ENCODE results near the gene EDEM1. TPM values are rescaled to one million over a fixed set of nuclear protein-coding genes. Genes with fewer than 3 reads are reported as not detected.
"Not testable (repeated sequence)": the region's sequence is repeated elsewhere in the genome, so short reads cannot be mapped to it uniquely, and the experiment has no call there.

Gene EDEM1
- total RNA-seq = 6.3 TPM
- long read RNA-seq, full-length matches to known transcripts = 2 of 2 reads
- long read RNA-seq, partial matches to known transcripts = 0 of 2 reads
- long read RNA-seq, other reads (novel, unspliced or antisense) = 0 of 2 reads

GRCh38 chr3:5187156-5187919 lies at the start of gene EDEM1:
Gene EDEM1, plus strand, starts transcription at chr3:5187707. Its CDS starts 99 bp downstream, at chr3:5187806.
- DNase-seq (ENCODE audit: missing footprints) = peak; percentile 97
- intact Hi-C loops (cut with DNase I) = loop anchor here (1.0 to 5.0 kb wide), 2 partner anchors 65 to 475 kb away; partner anchors contain the start of gene ARL8B

GRCh38 chr3:5138214-5138981 lies 49.1 kb upstream of the EDEM1 start:
- ATAC-seq = no peak
- DNase-seq (ENCODE audit: missing footprints) = no peak
- intact Hi-C loops (cut with DNase I) = no loop called here

More at GRCh38 chr3:5187156-5187919, at the start of gene EDEM1:
- ATAC-seq = peak; percentile 98

- ATAC-seq = no peak
- intact Hi-C loops (cut with DNase I) = no loop called here
- DNase-seq (ENCODE audit: missing footprints) = no peak
Observed at GRCh38 chr3:5140230-5140621, 47.3 kb upstream of the EDEM1 start.

- no peak for ATAC-seq
- no peak for DNase-seq (ENCODE audit: missing footprints)
- intact Hi-C loops (cut with DNase I) = no loop called here
Observed at GRCh38 chr3:5140839-5141238, 46.7 kb upstream of the EDEM1 start.

GRCh38 chr3:5141760-5142159 lies 45.7 kb upstream of the EDEM1 start:
- no peak for ATAC-seq
- intact Hi-C loops (cut with DNase I) = no loop called here
- DNase-seq (ENCODE audit: missing footprints) = no peak

- intact Hi-C loops (cut with DNase I) = no loop called here
- ATAC-seq = no peak
- no peak for DNase-seq (ENCODE audit: missing footprints)
Observed at GRCh38 chr3:5143464-5143863, 44.0 kb upstream of the EDEM1 start.

- no peak for ATAC-seq
- intact Hi-C loops (cut with DNase I) = no loop called here
- no peak for DNase-seq (ENCODE audit: missing footprints)
Observed at GRCh38 chr3:5144316-5144994, 43.1 kb upstream of the EDEM1 start.

- intact Hi-C loops (cut with DNase I) = no loop called here
- ATAC-seq (no peak), DNase-seq (ENCODE audit: missing footprints) (no peak)
Observed at GRCh38 chr3:5145120-5145519, 42.4 kb upstream of the EDEM1 start.

DNA sequence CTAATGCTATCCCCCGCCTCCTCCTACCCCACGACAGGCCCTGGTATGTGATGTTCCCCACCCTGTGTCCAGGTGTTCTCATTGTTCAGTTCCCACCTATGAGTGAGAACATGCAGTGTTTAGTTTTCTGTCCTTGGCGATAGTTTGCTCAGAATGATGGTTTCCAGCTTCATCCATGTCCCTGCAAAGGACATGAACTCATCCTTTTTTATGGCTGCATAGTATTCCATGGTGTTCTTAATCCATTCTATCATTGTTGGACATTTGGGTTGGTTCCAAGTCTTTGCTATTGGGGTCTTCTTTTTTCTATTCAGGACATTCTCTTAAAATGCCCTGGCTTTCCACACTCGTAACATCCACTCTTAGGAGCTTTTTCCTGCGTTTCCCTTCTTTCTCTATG lies 40.4 kb upstream of the EDEM1 start:
- ATAC-seq; DNase-seq (ENCODE audit: missing footprints); intact Hi-C loops (cut with DNase I): not testable (repeated sequence)

DNA sequence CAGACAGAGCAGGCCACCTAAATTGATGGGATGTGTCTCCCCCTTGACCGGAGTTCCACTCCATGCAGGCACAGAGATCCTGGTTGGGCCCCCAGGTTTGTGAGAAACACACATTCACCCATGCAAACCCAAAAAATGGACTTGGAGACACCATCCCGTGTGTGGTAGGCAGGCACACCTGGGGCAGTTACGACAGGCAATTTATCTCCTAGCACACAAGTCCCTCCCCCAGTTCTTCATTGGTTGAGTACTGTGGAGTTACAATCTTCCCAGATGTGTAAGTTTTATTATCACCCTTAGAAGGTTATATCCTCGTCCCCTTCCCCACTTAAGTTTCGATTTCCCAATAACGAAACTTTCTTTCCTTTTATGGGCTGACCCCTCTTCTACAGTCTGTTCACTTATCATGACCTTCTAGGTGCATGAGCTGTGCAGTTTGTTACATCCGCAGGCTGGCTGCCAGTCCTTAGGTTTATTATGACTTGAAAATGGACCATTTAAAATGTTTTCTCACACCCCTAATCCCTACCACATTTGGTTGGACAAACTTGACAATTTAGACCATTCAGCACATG lies 38.1 kb upstream of the EDEM1 start:
- intact Hi-C loops (cut with DNase I) = no loop called here
- ATAC-seq (no peak), DNase-seq (ENCODE audit: missing footprints) (no peak)

DNA sequence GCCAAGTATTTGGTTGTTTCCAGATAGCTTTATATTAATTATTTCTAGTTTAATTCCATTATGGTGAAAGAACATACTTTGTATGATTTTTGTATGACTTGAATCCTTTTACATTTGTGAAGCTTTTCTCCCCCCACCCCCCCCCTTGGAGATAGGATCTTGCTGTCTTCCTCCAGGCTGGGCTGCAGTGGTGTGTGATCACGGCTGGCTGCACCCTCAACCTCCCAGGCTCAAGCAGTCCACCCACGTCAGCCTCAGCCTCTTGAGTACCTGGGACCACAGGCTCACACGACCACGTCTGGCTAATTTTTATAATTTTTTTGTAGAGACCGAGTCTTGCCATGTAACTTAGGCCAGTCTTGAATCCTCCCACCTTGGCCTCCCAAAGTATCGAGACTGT lies 35.9 kb upstream of the EDEM1 start:
- ATAC-seq = no peak
- intact Hi-C loops (cut with DNase I) = no loop called here

GRCh38 chr3:5153074-5153473 lies 34.4 kb upstream of the EDEM1 start:
- DNase-seq (ENCODE audit: missing footprints) = no peak
- ATAC-seq = no peak
- intact Hi-C loops (cut with DNase I) = no loop called here

More for the DNA sequence above, 35.9 kb upstream of the EDEM1 start:
- DNase-seq (ENCODE audit: missing footprints) = no peak

DNA sequence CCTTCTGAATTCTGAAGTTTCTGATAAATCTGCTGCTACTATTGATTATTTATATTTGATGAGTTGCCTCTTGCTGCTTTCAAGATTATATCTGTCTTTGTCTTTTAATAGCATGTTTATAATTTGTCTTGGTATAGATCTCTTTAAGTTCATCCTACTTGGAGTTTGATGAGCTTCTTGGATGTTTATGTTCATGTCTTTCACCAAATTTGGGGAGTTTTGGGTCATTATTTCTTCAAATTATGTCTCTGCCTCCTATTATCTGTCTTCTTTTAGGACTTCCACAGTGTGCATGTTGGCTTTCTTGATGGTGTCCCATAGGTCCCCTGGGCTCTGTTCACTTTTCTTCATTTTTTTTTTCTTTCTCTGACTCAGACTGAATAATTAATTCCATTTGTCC lies 32.3 kb upstream of the EDEM1 start:
- intact Hi-C loops (cut with DNase I) = no loop called here
- ATAC-seq (no peak), DNase-seq (ENCODE audit: missing footprints) (no peak)

GRCh38 chr3:5160321-5160720 lies 27.2 kb upstream of the EDEM1 start:
- no peak for ATAC-seq
- no peak for DNase-seq (ENCODE audit: missing footprints)
- intact Hi-C loops (cut with DNase I) = no loop called here

- no peak for DNase-seq (ENCODE audit: missing footprints)
- intact Hi-C loops (cut with DNase I) = no loop called here
Observed at GRCh38 chr3:5160940-5161858, 26.3 kb upstream of the EDEM1 start.

DNA sequence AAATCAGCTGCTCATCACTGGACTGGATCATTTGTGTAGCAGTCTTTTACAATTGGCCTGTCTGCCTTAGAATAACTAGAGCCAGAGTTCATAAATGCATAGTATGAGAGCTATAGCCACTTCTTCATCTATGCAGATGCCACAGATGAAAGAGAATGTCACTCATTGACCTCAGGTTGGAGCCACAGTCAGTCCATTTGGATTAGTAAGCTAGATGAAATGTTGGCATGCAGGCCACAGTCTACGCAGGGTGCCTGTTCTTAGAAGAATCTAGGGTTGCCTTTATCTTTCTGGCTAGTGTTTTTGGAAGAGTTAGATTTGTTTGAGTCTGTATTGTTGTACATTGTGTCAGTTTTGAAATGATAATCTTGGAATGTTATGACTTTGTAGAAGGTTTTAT lies 25.4 kb upstream of the EDEM1 start:
- DNase-seq (ENCODE audit: missing footprints) (no peak), ATAC-seq (peak; percentile 41)
- intact Hi-C loops (cut with DNase I) = no loop called here

More at GRCh38 chr3:5160940-5161858, 26.3 kb upstream of the EDEM1 start:
- no peak for ATAC-seq

DNA sequence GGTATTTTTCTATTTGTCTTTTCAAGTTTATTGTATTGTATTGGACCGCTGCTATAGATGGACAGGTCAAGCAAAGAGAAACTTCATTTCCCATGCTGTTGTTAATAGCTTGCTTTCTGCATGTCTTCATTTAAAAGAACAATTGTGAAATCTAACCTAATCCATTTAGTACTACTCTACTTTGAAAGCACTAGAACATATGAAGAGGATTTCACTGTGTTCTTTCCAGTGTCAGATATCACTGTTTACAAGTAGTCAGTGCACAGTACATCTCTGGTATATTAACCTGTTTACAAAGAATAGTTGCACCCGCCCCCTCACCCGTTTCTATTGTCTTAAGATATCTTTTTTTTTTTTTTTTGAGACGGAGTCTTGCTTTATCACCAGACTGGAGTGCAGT lies 21.8 kb upstream of the EDEM1 start:
- ATAC-seq (peak; percentile 43), DNase-seq (ENCODE audit: missing footprints) (no peak)
- intact Hi-C loops (cut with DNase I) = no loop called here

DNA sequence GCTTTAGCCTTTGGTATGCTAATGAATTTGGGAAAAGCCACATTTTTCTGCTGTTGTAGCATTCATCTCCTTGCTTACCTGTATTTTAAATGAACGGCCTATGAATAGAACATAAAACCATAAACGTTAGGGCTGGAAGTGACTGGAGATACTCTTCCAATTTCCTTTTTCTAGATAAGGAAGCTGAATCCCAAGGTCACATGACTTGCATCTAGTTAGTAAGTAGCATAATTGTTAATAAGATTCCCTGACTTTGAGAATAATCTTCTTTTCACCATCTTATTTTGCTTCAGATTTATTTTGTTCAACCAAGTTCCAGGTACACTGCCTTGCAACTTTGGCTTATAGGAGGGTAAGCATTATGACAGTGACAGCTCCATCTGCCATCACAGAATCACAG lies 20.7 kb upstream of the EDEM1 start:
- intact Hi-C loops (cut with DNase I) = no loop called here
- DNase-seq (ENCODE audit: missing footprints) (no peak), ATAC-seq (no peak)
